Stimulated activated CD4-positive, alpha-beta T cell treated with anti-CD3 and anti-CD28 coated beads, Interleukin-2, amount 100 ng/mL, for 4 hours (primary cell): ENCODE data around the gene MRAS.
"Not testable (repeated sequence)": the region's sequence is repeated elsewhere in the genome, so short reads cannot be mapped to it uniquely, and the experiment has no call there.

Experiments used
- DNase-seq: peaks from one replicate; pipeline ENCODE4 v3.0.0-alpha.2; 2020; ENCODE audit warnings: low read depth

Gene MRAS

GRCh38 chr3:138367326-138367850 is 19.0 kb downstream of the MRAS start:
- no peak for DNase-seq

- no peak for DNase-seq
Measured at GRCh38 chr3:138367911-138368310, 19.5 kb downstream of the MRAS start.

GRCh38 chr3:138369151-138369900 is 20.9 kb downstream of the MRAS start:
- DNase-seq, result no peak

- DNase-seq, result no peak
Measured at GRCh38 chr3:138370321-138370720, 21.9 kb downstream of the MRAS start.

GRCh38 chr3:138371070-138371965 is 22.9 kb downstream of the MRAS start:
- DNase-seq, result no peak

- no peak for DNase-seq
Measured at GRCh38 chr3:138373087-138373735, 24.8 kb downstream of the MRAS start.

- DNase-seq, result no peak
Measured at GRCh38 chr3:138373736-138374094, 25.3 kb downstream of the MRAS start.

GRCh38 chr3:138374573-138375134 is 26.3 kb downstream of the MRAS start:
- no peak for DNase-seq

GRCh38 chr3:138375447-138375846 is 27.1 kb downstream of the MRAS start:
- DNase-seq, result no peak

GRCh38 chr3:138376663-138377062 is 28.3 kb downstream of the MRAS start:
- DNase-seq, result no peak

- DNase-seq, result not testable (repeated sequence)
Measured at GRCh38 chr3:138377212-138377611, 28.8 kb downstream of the MRAS start.

- no peak for DNase-seq
Measured at GRCh38 chr3:138377804-138378203, 29.4 kb downstream of the MRAS start.

- no peak for DNase-seq
Measured at GRCh38 chr3:138378331-138378730, 30.0 kb downstream of the MRAS start.

- DNase-seq, result no peak
Measured at GRCh38 chr3:138378990-138379389, 30.6 kb downstream of the MRAS start.

- no peak for DNase-seq
Measured at GRCh38 chr3:138381413-138381901, 33.1 kb downstream of the MRAS start.

- DNase-seq, result no peak
Measured at GRCh38 chr3:138381950-138382715, 33.8 kb downstream of the MRAS start.

- no peak for DNase-seq
Measured at GRCh38 chr3:138383715-138384465, 35.5 kb downstream of the MRAS start.

GRCh38 chr3:138384531-138384930 is 36.2 kb downstream of the MRAS start:
- no peak for DNase-seq

GRCh38 chr3:138384976-138385375 is 36.6 kb downstream of the MRAS start:
- no peak for DNase-seq

GRCh38 chr3:138389144-138389601 is 40.8 kb downstream of the MRAS start:
- DNase-seq, result no peak
